GM12892 (cell line): ENCODE data around the gene OXNAD1.

ENCODE experiments used
- POLR2A ChIP-seq: IDR thresholded peaks from 2 replicates; pipeline ENCODE4 v1.6.1; 2011; ENCODE audit warnings: low read depth, low read length, control low read depth
- POLR2AphosphoS5 ChIP-seq: IDR thresholded peaks from 2 replicates; pipeline ENCODE4 v1.6.1; 2011; ENCODE audit warnings: low read depth, low read length, control low read depth

DNA sequence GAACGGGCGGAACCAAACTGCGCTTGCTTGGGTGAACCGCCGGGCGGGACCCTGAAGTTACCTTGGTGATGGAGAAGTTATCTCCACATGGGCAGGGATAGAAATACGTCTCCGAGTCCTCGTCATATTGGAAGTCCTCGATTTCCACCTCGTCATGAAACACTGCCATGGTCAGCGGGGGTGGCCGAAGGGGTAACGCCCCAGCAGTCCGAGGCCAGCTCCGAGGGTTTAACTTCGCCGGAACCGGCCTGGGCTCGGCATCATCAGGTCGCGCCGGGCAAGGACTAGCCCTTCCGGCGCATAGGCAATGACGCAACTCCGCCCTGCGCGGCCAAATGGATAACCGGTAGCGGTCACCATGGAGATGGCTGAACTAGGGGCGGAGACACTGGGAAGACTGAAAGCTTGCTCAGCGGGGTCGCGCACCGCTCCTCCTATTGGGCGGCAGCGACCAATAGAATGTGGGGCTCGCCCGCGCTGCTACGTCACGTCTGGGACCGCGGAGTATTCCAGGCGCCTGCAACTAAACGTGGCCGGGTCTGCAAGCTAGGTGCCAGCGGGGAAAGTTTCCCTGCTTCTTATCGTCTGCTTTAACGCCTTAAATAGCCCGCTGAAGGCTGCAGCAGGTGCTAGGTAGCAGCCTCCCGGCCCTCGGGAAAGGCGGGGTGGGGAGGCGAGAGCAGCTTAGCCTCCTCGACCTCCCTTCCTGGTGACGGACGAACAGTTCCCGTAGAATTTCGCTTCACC lies at the start of gene OXNAD1, which contains the start of gene DPH3:
- TF ChIP-seq POLR2A: peak; percentile 63; the same call in 1 of the 2 replicates
- peak; percentile 72; the same call in 1 of the 2 replicates for TF ChIP-seq POLR2AphosphoS5
